Activated naive CD4-positive, alpha-beta T cell treated with anti-CD3 and anti-CD28 coated beads for 36 hours (primary cell): ENCODE measurements around the gene ZNF560. TPM values are rescaled to one million over a fixed set of nuclear protein-coding genes. Genes with fewer than 3 reads are reported as not detected.

Experiments used
- CTCF ChIA-PET: fragments of 350-600 bp; sonication (Branson Sonifier 250); formaldehyde crosslinking; loops from one replicate; lab custom pipeline; 2021; ENCODE audit warnings: antibody characterized with exemption; lab: Charles Lee
- DNase-seq: peaks from one replicate; pipeline ENCODE4 v3.0.0-alpha.2; 2020
- H3K27ac Mint-ChIP-seq: one replicate; pipeline ENCODE4 v1.8.0; 2021; ENCODE audit warnings: mild to moderate bottlenecking, mixed read lengths
- H3K27me3 Mint-ChIP-seq: one replicate; pipeline ENCODE4 v1.8.0; 2021; ENCODE audit warnings: low read depth, mixed read lengths
- H3K36me3 Mint-ChIP-seq: one replicate; pipeline ENCODE4 v1.8.0; 2021; ENCODE audit warnings: low read depth, mixed read lengths
- H3K4me1 Mint-ChIP-seq: one replicate; pipeline ENCODE4 v1.8.0; 2021; ENCODE audit warnings: low read depth, mixed read lengths
- H3K4me3 Mint-ChIP-seq: one replicate; pipeline ENCODE4 v1.8.0; 2021; ENCODE audit warnings: mild to moderate bottlenecking, moderate library complexity, mixed read lengths
- H3K9me3 Mint-ChIP-seq: one replicate; pipeline ENCODE4 v1.8.0; 2021; ENCODE audit warnings: mixed read lengths
- intact Hi-C: fragments of 100-400 bp; cut with micrococcal nuclease; formaldehyde crosslinking; loops from one replicate; pipeline ENCODE4 v1.15.1; 2023
- total RNA-seq, 2 experiments: library from RNA; stranded (reverse); gene quantifications; one replicate each; pipeline ENCODE4 v1.2.3, GENCODE V29; 2021

ZNF560 gene
- total RNA-seq, 2 experiments from 2014 or later, result 0.12 TPM; not detected in 1

- no peak overlapping the region for H3K27ac Mint-ChIP-seq
- no peak for DNase-seq
- intact Hi-C loops, result no loop called here
- peaks cover 23% of the 10 kb centered on the region for H3K36me3 Mint-ChIP-seq
- peaks cover 7% of the 10 kb centered on the region for H3K27me3 Mint-ChIP-seq
- H3K9me3 Mint-ChIP-seq, result peaks cover 36% of the 10 kb centered on the region
- CTCF ChIA-PET, result no interaction called here
- H3K4me1 Mint-ChIP-seq, result peaks cover 8% of the 10 kb centered on the region
- H3K4me3 Mint-ChIP-seq, result no peak overlapping the region
Observed at GRCh38 chr19:9500796-9501195, 2.4 kb upstream of the ZNF560 start.

DNA sequence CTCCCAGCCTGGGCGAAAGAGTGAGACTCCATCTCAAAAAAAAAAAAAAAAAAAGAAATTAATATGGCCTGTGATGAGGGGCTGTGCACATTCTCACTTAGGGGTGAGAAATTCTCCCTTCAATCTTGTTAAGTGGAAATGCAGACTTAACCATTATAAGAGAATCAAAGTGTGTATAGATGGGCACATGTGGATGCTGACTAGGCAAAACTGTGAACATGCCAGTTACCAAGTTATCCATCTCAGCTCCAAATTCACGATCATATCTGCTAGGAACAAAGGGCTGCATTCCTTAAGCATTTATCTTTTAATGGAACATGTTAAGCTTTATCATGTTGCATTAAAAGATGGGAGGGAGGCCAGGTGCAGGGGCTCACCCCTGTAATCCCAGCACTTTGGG lies 4.3 kb downstream of the ZNF560 start:
- Mint-ChIP-seq H3K27ac (no peak overlapping the region), H3K4me1 (peaks cover 8% of the 10 kb centered on the region), H3K36me3 (peaks cover 16% of the 10 kb centered on the region), H3K9me3 (peaks cover 29% of the 10 kb centered on the region), H3K27me3 (peaks cover 7% of the 10 kb centered on the region), H3K4me3 (no peak overlapping the region)
- intact Hi-C loops, result no loop called here
- DNase-seq, result no peak
- CTCF ChIA-PET, result no interaction called here

DNA sequence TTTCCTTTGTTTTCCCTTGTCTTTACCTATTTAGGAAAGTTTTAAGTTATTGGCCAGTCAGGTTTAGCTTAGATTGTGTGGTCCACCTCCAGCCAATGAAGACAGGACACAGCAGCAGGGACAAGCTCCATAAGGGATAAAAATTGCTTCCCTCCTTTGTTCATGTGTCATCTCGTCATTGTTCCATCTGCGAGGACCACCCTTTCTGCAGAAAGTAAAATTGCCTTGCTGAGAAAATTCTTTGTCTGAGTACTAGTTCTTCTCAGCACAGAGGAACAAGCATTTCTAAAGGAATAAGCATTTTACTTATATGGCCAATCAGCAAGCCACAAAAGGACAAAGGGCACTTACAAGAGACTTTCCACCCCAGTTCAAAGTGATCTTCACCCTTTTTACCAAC lies 11.4 kb downstream of the ZNF560 start:
- Mint-ChIP-seq H3K9me3 (peaks cover 50% of the 10 kb centered on the region), H3K4me3 (no peak overlapping the region), H3K36me3 (peaks cover 8% of the 10 kb centered on the region), H3K27me3 (no peaks in the 10 kb centered on the region), H3K27ac (peak overlapping the region; percentile 16), H3K4me1 (no peaks in the 10 kb centered on the region)
- CTCF ChIA-PET, result no interaction called here
- no peak for DNase-seq
- intact Hi-C loops, result no loop called here

DNA sequence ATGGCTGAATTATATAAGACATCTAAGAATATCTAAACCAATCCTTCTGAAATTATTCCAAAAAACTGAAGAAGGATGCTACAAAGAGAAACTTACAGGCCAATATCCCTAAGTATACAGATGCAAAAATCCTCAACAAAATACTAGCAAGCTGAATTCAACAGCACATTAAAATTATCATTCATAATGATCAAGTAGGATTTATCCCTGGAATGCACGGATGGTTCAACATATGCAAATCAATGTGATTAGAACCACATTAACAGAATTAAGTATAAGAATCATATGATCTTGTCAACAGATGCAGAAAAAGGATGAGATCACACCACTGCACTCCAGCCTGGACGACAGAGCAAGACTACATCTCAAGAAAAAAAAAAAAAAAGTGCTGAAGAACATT lies 13.3 kb downstream of the ZNF560 start:
- DNase-seq, result no peak
- Mint-ChIP-seq H3K4me1 (no peaks in the 10 kb centered on the region), H3K4me3 (no peak overlapping the region), H3K27me3 (no peaks in the 10 kb centered on the region), H3K27ac (no peak overlapping the region), H3K36me3 (peaks cover 10% of the 10 kb centered on the region), H3K9me3 (peaks cover 51% of the 10 kb centered on the region)
- CTCF ChIA-PET, result no interaction called here
- intact Hi-C loops, result no loop called here

- Mint-ChIP-seq H3K27ac (no peak overlapping the region), H3K4me3 (no peak overlapping the region), H3K9me3 (peaks cover 23% of the 10 kb centered on the region), H3K36me3 (peaks cover 3% of the 10 kb centered on the region), H3K27me3 (no peaks in the 10 kb centered on the region), H3K4me1 (no peaks in the 10 kb centered on the region)
- intact Hi-C loops, result no loop called here
- CTCF ChIA-PET, result no interaction called here
- no peak for DNase-seq
Observed at GRCh38 chr19:9474975-9475374, 23.4 kb downstream of the ZNF560 start.

DNA sequence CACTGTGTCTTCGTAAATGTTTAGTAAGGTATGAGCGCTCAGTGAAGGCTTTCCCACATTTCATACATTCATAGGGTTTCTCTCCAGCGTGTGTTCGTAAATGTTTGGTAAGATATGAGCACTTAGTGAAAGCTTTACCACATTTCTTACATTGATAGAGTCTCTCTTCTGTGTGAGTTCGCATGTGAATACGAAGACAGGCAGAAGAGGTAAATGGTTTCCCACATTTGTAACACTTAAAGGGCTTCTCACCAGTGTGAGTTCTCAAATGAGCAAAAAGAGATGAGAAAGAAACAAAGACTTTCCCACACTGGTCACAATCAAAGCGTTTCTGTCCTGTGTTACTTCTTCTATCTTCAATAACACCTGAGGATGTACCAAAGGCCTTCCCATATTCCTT lies 31.3 kb downstream of the ZNF560 start:
- DNase-seq, result no peak
- no peaks in the 10 kb centered on the region for H3K4me1 Mint-ChIP-seq
- H3K9me3 Mint-ChIP-seq, result peaks cover 62% of the 10 kb centered on the region
- no peaks in the 10 kb centered on the region for H3K27me3 Mint-ChIP-seq
- intact Hi-C loops, result no loop called here
- CTCF ChIA-PET, result no interaction called here
- peaks cover 6% of the 10 kb centered on the region for H3K36me3 Mint-ChIP-seq
- no peak overlapping the region for H3K27ac Mint-ChIP-seq
- no peak overlapping the region for H3K4me3 Mint-ChIP-seq

- DNase-seq, result no peak
- no peaks in the 10 kb centered on the region for H3K27me3 Mint-ChIP-seq
- no peaks in the 10 kb centered on the region for H3K4me1 Mint-ChIP-seq
- H3K9me3 Mint-ChIP-seq, result peaks cover 65% of the 10 kb centered on the region
- CTCF ChIA-PET, result no interaction called here
- no peak overlapping the region for H3K27ac Mint-ChIP-seq
- no peak overlapping the region for H3K4me3 Mint-ChIP-seq
- H3K36me3 Mint-ChIP-seq, result peaks cover 6% of the 10 kb centered on the region
- intact Hi-C loops, result no loop called here
Observed at GRCh38 chr19:9461938-9462337, 36.5 kb downstream of the ZNF560 start.

DNA sequence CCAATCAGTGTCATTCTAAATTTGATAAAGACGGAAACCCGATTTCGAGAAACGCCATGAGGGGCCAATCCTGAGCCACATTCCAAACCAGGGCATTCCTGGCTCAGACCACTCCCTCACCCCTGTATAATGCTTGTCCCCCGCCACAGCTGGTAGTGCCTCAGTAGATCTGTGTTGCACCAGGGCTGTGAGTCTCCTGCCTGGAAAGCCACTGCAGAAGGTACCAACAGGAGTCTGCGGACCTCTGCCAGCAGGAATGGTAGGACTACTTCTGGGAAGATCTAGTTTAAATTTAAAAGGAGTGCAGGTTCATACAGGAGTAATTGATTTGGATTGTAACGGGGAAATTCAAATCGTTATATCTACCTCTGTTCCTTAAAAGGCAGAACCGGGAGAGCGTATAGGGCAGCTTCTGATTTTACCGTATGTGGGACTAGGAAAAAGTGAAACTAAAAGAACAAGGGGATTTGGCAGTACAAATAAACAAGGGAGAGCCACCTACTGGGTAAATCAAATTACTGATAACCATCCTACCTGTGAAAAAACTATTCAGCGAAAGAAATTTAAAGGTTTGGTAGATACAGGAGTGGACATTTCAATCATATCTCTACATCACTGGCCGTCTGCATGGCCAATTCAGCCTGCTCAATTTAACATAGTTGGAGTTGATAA lies 42.3 kb downstream of the ZNF560 start:
- Mint-ChIP-seq H3K27ac (no peak overlapping the region), H3K27me3 (no peaks in the 10 kb centered on the region), H3K9me3 (peaks cover 61% of the 10 kb centered on the region), H3K4me3 (no peak overlapping the region), H3K36me3 (peaks cover 8% of the 10 kb centered on the region), H3K4me1 (no peaks in the 10 kb centered on the region)
- CTCF ChIA-PET, result no interaction called here
- no peak for DNase-seq
- intact Hi-C loops, result no loop called here

DNA sequence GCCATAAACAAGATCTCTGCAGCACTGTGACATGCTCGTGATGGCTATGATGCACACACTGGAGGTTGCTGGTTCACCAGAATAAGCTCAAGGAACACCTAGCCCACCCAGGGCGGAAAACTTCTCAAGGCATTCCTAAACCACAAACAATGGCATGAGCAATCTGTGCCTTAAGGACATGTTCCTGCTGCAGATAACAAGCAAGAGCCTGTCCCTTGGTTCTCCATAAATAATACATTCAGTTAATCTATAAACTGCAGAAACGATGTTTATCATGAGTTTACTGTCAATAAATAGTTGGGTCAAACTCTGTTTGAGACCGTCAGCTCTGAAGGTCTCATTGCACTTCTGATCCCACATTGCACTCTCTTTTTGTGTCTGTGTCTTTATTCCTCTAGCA lies 44.5 kb downstream of the ZNF560 start:
- intact Hi-C loops, result no loop called here
- no peak for DNase-seq
- Mint-ChIP-seq H3K4me1 (no peaks in the 10 kb centered on the region), H3K4me3 (no peak overlapping the region), H3K36me3 (peaks cover 11% of the 10 kb centered on the region), H3K27ac (no peak overlapping the region), H3K27me3 (no peaks in the 10 kb centered on the region), H3K9me3 (peaks cover 58% of the 10 kb centered on the region)
- CTCF ChIA-PET, result no interaction called here

- H3K27ac Mint-ChIP-seq, result no peak overlapping the region
- no peaks in the 10 kb centered on the region for H3K4me1 Mint-ChIP-seq
- intact Hi-C loops, result no loop called here
- no peaks in the 10 kb centered on the region for H3K27me3 Mint-ChIP-seq
- H3K36me3 Mint-ChIP-seq, result peaks cover 37% of the 10 kb centered on the region
- peaks cover 49% of the 10 kb centered on the region for H3K9me3 Mint-ChIP-seq
- H3K4me3 Mint-ChIP-seq, result no peak overlapping the region
- CTCF ChIA-PET, result interaction anchor here (0.6 kb wide), 1 partner anchor 210 kb away, joined by 4 read pairs; no protein-coding TSS in a partner anchor
- DNase-seq, result no peak
Observed at GRCh38 chr19:9445037-9445436, 53.4 kb downstream of the ZNF560 start.

GRCh38 chr19:9436358-9436757 lies 62.1 kb downstream of the ZNF560 start:
- Mint-ChIP-seq H3K9me3 (peaks cover 9% of the 10 kb centered on the region), H3K4me3 (peak overlapping the region; percentile 90), H3K36me3 (peaks cover 34% of the 10 kb centered on the region), H3K27me3 (no peaks in the 10 kb centered on the region), H3K4me1 (peaks cover 20% of the 10 kb centered on the region), H3K27ac (peak overlapping the region; percentile 99)
- no peak for DNase-seq
- CTCF ChIA-PET, result interaction anchor here (0.5 to 1.5 kb wide), 7 partner anchors 21 to 378 kb away, joined by 3 read pairs; no protein-coding TSS in a partner anchor
- intact Hi-C loops, result loop anchor here (5.0 to 10.0 kb wide), 3 partner anchors 129 to 668 kb away; partner anchors contain the start of genes ANGPTL6, PPAN, ZNF562 and ZNF699

GRCh38 chr19:9435279-9436268 lies 62.8 kb downstream of the ZNF560 start, which contains the start of gene ZNF266:
Gene ZNF266 (minus strand): TSS chr19:9435573. CDS start chr19:9420089, 15,484 bp downstream.
- peaks cover 40% of the 10 kb centered on the region for H3K36me3 Mint-ChIP-seq
- DNase-seq, result peak; percentile 96
- H3K4me1 Mint-ChIP-seq, result peaks cover 20% of the 10 kb centered on the region
- H3K27me3 Mint-ChIP-seq, result no peaks in the 10 kb centered on the region
- peak within 1 kb of the TSS; percentile 90 for H3K4me3 Mint-ChIP-seq
- CTCF ChIA-PET, result interaction anchor here (0.5 to 1.5 kb wide), 6 partner anchors 20 to 379 kb away, joined by 3 to 4 read pairs (median 3); no protein-coding TSS in a partner anchor
- peak within 1 kb of the TSS; percentile 99 for H3K27ac Mint-ChIP-seq
- intact Hi-C loops, result loop anchor here (1.0 to 10.0 kb wide), 8 partner anchors 103 to 669 kb away; partner anchors contain the start of genes ANGPTL6, PPAN, ZNF121 and ZNF317
- peaks cover 9% of the 10 kb centered on the region for H3K9me3 Mint-ChIP-seq
